DOHH2 (cell line): ENCODE data around the gene EIF3K.

Source experiments
- H3F3A ChIP-seq: fragments of 200-600 bp; sonication (generic), shearing (Covaris generic); 2 replicates; pipeline ENCODE4 v1.6.0; 2016; ENCODE audit warnings: antibody characterized with exemption, mild to moderate bottlenecking; ENCODE audit not compliant: control insufficient read depth, insufficient read depth
- H3K27ac ChIP-seq: fragments of 200-600 bp; sonication (generic); 2 replicates; pipeline ENCODE4 v1.5.1; 2014; ENCODE audit warnings: low read depth, mild to moderate bottlenecking, low read length, moderate library complexity
- H3K27me3 ChIP-seq: fragments of 200-600 bp; sonication (generic); 2 replicates; pipeline ENCODE4 v1.6.1; 2014; ENCODE audit warnings: mild to moderate bottlenecking, low read length, mixed read lengths; ENCODE audit not compliant: control insufficient read depth
- H3K36me3 ChIP-seq: fragments of 200-600 bp; sonication (generic); 2 replicates; pipeline ENCODE4 v1.6.1; 2014; ENCODE audit warnings: mild to moderate bottlenecking, low read length, moderate library complexity, mixed read lengths; ENCODE audit not compliant: control insufficient read depth
- H3K4me1 ChIP-seq: fragments of 200-600 bp; sonication (generic); 2 replicates; pipeline ENCODE4 v1.6.1; 2014; ENCODE audit warnings: mild to moderate bottlenecking, low read length, mixed read lengths; ENCODE audit not compliant: control insufficient read depth
- H3K4me2 ChIP-seq: fragments of 200-600 bp; sonication (generic); 2 replicates; pipeline ENCODE4 v1.6.0; 2014; ENCODE audit warnings: mild to moderate bottlenecking, low read length, moderate library complexity
- H3K4me3 ChIP-seq: fragments of 200-600 bp; sonication (generic); 2 replicates; pipeline ENCODE4 v1.5.1; 2014; ENCODE audit warnings: mild to moderate bottlenecking, low read length, mixed read lengths
- H3K79me2 ChIP-seq: fragments of 200-600 bp; sonication (generic); 2 replicates; pipeline ENCODE4 v1.6.1; 2014; ENCODE audit warnings: mild to moderate bottlenecking, low read length, mixed read lengths; ENCODE audit not compliant: control insufficient read depth
- H3K9me2 ChIP-seq: fragments of 200-600 bp; sonication (generic); replicated peaks from 2 replicates; pipeline ENCODE4 v1.6.1; 2014; ENCODE audit warnings: mild to moderate bottlenecking, low read length, mixed read lengths; ENCODE audit not compliant: control insufficient read depth
- H3K9me3 ChIP-seq: fragments of 200-600 bp; sonication (generic); 2 replicates; pipeline ENCODE4 v1.6.1; 2014; ENCODE audit warnings: antibody characterized with exemption, low read length, mixed read lengths; ENCODE audit not compliant: control insufficient read depth, insufficient read depth
- H4K20me1 ChIP-seq: fragments of 200-600 bp; sonication (generic); 2 replicates; pipeline ENCODE4 v1.6.0; 2014; ENCODE audit warnings: low read depth, mild to moderate bottlenecking, antibody characterized with exemption, low read length, moderate library complexity; ENCODE audit not compliant: control insufficient read depth, insufficient read depth
- EZH2phosphoT487 ChIP-seq: fragments of 200-600 bp; sonication (generic); IDR thresholded peaks from 2 replicates; pipeline ENCODE4 v1.6.1; 2017; ENCODE audit warnings: borderline replicate concordance, mild to moderate bottlenecking, antibody characterized with exemption, low read length, moderate library complexity, mixed read lengths
- TF ChIP-seq, protein P1 (sequence below): fragments of 200-600 bp; sonication (generic); IDR thresholded peaks from one replicate; pipeline ENCODE4 v1.5.1; 2014; ENCODE audit warnings: antibody characterized with exemption, mild to moderate bottlenecking, low read depth, low read length; ENCODE audit not compliant: poor library complexity, severe bottlenecking

Gene EIF3K

DNA sequence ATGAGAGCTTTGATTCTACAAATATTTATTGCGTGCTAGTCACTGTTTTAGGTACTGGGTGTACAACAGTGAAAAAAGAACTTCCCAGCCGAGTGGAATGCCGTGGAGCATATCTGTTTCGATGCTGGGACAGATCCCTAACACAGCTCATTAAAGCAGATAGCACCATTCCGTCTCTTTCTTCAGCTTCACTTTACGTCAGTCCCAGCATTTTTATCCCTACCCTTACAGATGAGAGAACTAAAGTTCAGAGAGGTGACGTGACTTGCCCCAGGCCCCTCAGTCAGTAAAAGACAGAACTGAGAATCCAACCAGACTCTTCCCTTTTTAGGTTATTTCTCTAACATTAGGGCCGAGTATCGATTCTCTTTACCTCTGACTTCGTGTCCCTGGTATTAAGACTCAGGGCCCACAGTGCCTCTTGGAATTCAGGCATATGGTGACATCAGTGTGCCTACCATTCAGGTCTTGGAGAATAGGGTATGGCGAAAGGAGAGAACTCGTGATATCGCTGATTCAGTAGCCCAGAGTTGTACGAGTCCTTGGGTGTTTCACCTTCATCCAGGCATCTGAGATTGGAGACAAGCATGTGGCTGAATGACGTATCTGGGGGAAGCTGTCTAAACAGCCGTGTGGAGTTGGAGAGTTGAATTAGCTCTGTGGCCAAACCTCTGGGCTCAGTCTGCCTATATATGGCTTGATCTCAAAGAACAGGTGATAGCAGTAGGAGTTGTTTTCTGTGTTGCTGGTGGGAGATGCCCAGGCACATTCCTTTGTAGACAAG lies 55.6 kb downstream of the EIF3K start:
- no peaks in the 10 kb centered on the region for H3K9me2 ChIP-seq
- peaks cover 12% of the 10 kb centered on the region for H3K36me3 ChIP-seq
- H3K79me2 ChIP-seq, result peaks cover 93% of the 10 kb centered on the region
- H3K4me3 ChIP-seq, result no peak overlapping the region
- no peak overlapping the region for H3K27ac ChIP-seq
- H4K20me1 ChIP-seq, result peaks cover 31% of the 10 kb centered on the region
- no peaks in the 10 kb centered on the region for H3F3A ChIP-seq
- TF ChIP-seq, protein P1, sequence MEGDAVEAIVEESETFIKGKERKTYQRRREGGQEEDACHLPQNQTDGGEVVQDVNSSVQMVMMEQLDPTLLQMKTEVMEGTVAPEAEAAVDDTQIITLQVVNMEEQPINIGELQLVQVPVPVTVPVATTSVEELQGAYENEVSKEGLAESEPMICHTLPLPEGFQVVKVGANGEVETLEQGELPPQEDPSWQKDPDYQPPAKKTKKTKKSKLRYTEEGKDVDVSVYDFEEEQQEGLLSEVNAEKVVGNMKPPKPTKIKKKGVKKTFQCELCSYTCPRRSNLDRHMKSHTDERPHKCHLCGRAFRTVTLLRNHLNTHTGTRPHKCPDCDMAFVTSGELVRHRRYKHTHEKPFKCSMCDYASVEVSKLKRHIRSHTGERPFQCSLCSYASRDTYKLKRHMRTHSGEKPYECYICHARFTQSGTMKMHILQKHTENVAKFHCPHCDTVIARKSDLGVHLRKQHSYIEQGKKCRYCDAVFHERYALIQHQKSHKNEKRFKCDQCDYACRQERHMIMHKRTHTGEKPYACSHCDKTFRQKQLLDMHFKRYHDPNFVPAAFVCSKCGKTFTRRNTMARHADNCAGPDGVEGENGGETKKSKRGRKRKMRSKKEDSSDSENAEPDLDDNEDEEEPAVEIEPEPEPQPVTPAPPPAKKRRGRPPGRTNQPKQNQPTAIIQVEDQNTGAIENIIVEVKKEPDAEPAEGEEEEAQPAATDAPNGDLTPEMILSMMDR, result no peak
- no peak for TF ChIP-seq EZH2phosphoT487
- H3K4me1 ChIP-seq, result peaks cover 38% of the 10 kb centered on the region
- H3K9me3 ChIP-seq, result no peaks in the 10 kb centered on the region
- no peak overlapping the region for H3K4me2 ChIP-seq
- H3K27me3 ChIP-seq, result no peaks in the 10 kb centered on the region

- peaks cover 31% of the 10 kb centered on the region for H4K20me1 ChIP-seq
- H3K4me1 ChIP-seq, result peaks cover 38% of the 10 kb centered on the region
- H3K27ac ChIP-seq, result no peak overlapping the region
- no peaks in the 10 kb centered on the region for H3F3A ChIP-seq
- H3K9me3 ChIP-seq, result no peaks in the 10 kb centered on the region
- no peaks in the 10 kb centered on the region for H3K9me2 ChIP-seq
- no peaks in the 10 kb centered on the region for H3K27me3 ChIP-seq
- H3K79me2 ChIP-seq, result peaks cover 93% of the 10 kb centered on the region
- TF ChIP-seq EZH2phosphoT487, result no peak
- no peak overlapping the region for H3K4me3 ChIP-seq
- peaks cover 5% of the 10 kb centered on the region for H3K36me3 ChIP-seq
- no peak overlapping the region for H3K4me2 ChIP-seq
Measured at GRCh38 chr19:38675611-38676010, 56.6 kb downstream of the EIF3K start.

- Histone ChIP-seq H3K79me2 (peaks cover 92% of the 10 kb centered on the region), H3K27ac (no peak overlapping the region), H3K36me3 (peaks cover 7% of the 10 kb centered on the region), H3K4me1 (peaks cover 38% of the 10 kb centered on the region), H3K27me3 (no peaks in the 10 kb centered on the region), H3F3A (no peaks in the 10 kb centered on the region), H4K20me1 (peaks cover 31% of the 10 kb centered on the region), H3K4me2 (no peak overlapping the region), H3K4me3 (no peak overlapping the region), H3K9me2 (no peaks in the 10 kb centered on the region), H3K9me3 (no peaks in the 10 kb centered on the region)
- no peak for TF ChIP-seq EZH2phosphoT487
- TF ChIP-seq, protein P1, result no peak
Measured at GRCh38 chr19:38676023-38676877, 57.3 kb downstream of the EIF3K start.
